Panc1 (cell line): ENCODE measurements around the gene MATN1. TPM values are rescaled to one million over a fixed set of nuclear protein-coding genes. Genes with fewer than 3 reads are reported as not detected.

Experiments
- ATAC-seq: fragments of 200-7000 bp; cut with Tn5 transposase; 2 replicates; pipeline ENCODE4 v1.9.1; 2020; ENCODE audit warnings: mild to moderate bottlenecking, moderate library complexity
- BruUV-seq: library from RNA; stranded (reverse); fragments of 400-500 nt; replicated peaks from 2 replicates; lab custom pipeline; 2021; lab: Mats Ljungman, UMichigan
- CTCF ChIA-PET: fragments of 300-600 bp; sonication (Branson Sonifier 250); formaldehyde crosslinking; loops from one replicate; lab custom pipeline; 2022; ENCODE audit warnings: antibody characterized with exemption; lab: Charles Lee
- POLR2A ChIA-PET: fragments of 300-600 bp; sonication (Branson Sonifier 250); formaldehyde crosslinking; loops from one replicate; lab custom pipeline; 2022; ENCODE audit warnings: antibody characterized with exemption; lab: Charles Lee
- DNase-seq: peaks from one replicate; pipeline ENCODE4 v3.0.0-alpha.2; 2010; ENCODE audit warnings: low read depth, low spot score
- H3K27ac ChIP-seq: 2 replicates; pipeline ENCODE4 v1.5.1; 2011; ENCODE audit warnings: mild to moderate bottlenecking, low read length, inconsistent platforms
- H3K27me3 ChIP-seq: fragments of 200-500 bp; sonication (Bioruptor generic); 2 replicates; pipeline ENCODE4 v1.6.0; 2014; ENCODE audit warnings: low read length, inconsistent platforms; ENCODE audit not compliant: control insufficient read depth, insufficient read depth
- H3K36me3 ChIP-seq: fragments of 200-500 bp; sonication (Bioruptor generic); 2 replicates; pipeline ENCODE4 v1.5.1; 2014; ENCODE audit warnings: inconsistent platforms, mild to moderate bottlenecking, low read length, moderate library complexity; ENCODE audit not compliant: control insufficient read depth, insufficient read depth
- H3K4me1 ChIP-seq: 2 replicates; pipeline ENCODE4 v1.5.1; 2011; ENCODE audit warnings: inconsistent platforms, mild to moderate bottlenecking, low read length, moderate library complexity; ENCODE audit not compliant: control insufficient read depth, insufficient read depth
- H3K4me3 ChIP-seq, 2 experiments: 2 replicates each; pipeline ENCODE4 v1.5.1; 2011 to 2012; ENCODE audit warnings: low read depth in 2 of 2, low read length in 2 of 2, mild to moderate bottlenecking in 2 of 2, inconsistent platforms in 1 of 2, moderate library complexity in 1 of 2
- H3K9me3 ChIP-seq: fragments of 200-500 bp; sonication (Bioruptor generic); 2 replicates; pipeline ENCODE4 v1.5.1; 2014; ENCODE audit warnings: low read depth, mild to moderate bottlenecking, inconsistent platforms, low read length, moderate library complexity; ENCODE audit not compliant: control insufficient read depth, insufficient read depth
- POLR2AphosphoS5 ChIP-seq: IDR thresholded peaks from 2 replicates; pipeline ENCODE4 v1.6.1; 2012; ENCODE audit warnings: mild to moderate bottlenecking, low read depth, low read length, moderate library complexity
- SIN3A ChIP-seq: IDR thresholded peaks from 2 replicates; pipeline ENCODE4 v1.6.1; 2012; ENCODE audit warnings: low read depth, mild to moderate bottlenecking, low read length, moderate library complexity, borderline replicate concordance; ENCODE audit not compliant: insufficient read depth
- TCF7L2 ChIP-seq: IDR thresholded peaks from 2 replicates; pipeline ENCODE4 v1.6.1; 2011; ENCODE audit warnings: mild to moderate bottlenecking, low read depth, low read length, inconsistent platforms
- in situ Hi-C: cut with HindIII; loops from 2 replicates; pipeline ENCODE4 v1.10.0; 2016; ENCODE audit warnings: low sequenced_read_pairs, low pct_unique_long_range_greater_than_20kb
- intact Hi-C: fragments of 100-400 bp; cut with micrococcal nuclease; formaldehyde crosslinking; loops from one replicate; pipeline ENCODE4 v1.10.0; 2022; ENCODE audit not compliant: unreplicated experiment
- total RNA-seq: library from RNA; stranded (reverse); gene quantifications from one replicate; pipeline ENCODE4 v1.2.1, GENCODE V29; 2021; ENCODE audit not compliant: unreplicated experiment
- TF ChIP-seq, protein P1 (sequence below): fragments of 450-650 bp; IDR thresholded peaks from 2 replicates; pipeline ENCODE4 v1.5.1; 2017; ENCODE audit warnings: mild to moderate bottlenecking
- TF ChIP-seq, protein P2 (sequence below), 2 experiments: IDR thresholded peaks; 2 replicates each; pipeline ENCODE4 v1.6.1; 2011 to 2012; ENCODE audit warnings: low read depth in 2 of 2, control low read depth in 1 of 2, low read length in 1 of 2, mild to moderate bottlenecking in 1 of 2, moderate library complexity in 1 of 2; ENCODE audit not compliant: insufficient read depth in 1 of 2

The MATN1 gene
- total RNA-seq, 1 experiment from 2014 or later: 0.59 TPM

DNA sequence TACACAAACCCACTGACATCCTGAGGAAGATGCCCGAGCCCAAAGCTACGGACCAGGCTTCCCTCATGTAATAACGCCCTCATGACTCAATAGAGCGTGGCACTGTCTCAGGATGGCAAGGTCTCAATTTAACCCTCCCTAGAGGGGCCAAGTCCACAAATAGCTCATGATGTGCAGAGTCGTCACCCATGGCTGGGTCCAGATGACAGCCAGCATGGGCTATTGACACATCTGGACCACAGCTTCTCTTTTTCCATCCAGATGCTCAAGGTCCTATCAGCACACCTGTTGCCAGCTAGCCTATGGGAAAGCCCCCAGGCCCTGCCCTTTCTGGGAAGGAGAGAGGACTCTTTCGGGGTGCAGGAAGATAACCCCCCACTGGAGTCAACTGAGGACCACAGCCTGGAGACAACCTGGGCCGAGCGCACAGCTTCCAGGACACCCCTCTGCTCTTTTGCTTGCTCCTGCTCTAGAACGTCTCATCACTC, 31.3 kb upstream of the MATN1 start:
- in situ Hi-C loops: no loop called here

DNA sequence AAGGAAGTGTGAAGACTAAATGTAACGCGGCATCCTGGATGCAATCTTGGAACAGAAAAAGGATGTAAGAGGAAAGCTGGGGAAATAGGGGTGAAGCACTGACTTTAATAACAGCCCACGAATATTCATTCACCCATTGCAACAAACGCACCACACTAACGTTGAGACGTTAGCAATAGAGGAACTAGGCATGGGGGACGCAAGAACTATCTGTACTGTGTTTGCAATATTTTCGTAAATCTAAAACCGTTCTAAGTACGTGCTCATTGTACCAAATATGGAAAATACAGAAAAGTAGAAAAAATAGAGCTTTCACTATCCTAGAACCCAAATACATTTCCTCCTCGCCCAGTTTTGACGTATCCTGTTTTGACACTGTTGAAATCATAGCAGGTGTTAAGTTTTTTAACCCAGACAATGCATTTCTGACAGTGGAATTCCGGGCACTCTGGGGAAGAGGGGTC, 30.3 kb upstream of the MATN1 start:
- H3K36me3 ChIP-seq: no peaks in the 10 kb centered on the region
- H3K27ac ChIP-seq: no peak overlapping the region
- DNase-seq: no peak
- in situ Hi-C loops: no loop called here
- H3K27me3 ChIP-seq: no peaks in the 10 kb centered on the region
- no TSS peak for BruUV-seq
- intact Hi-C loops: no loop called here
- no peaks in the 10 kb centered on the region for H3K9me3 ChIP-seq
- no peak for TF ChIP-seq SIN3A
- TF ChIP-seq TCF7L2: no peak
- TF ChIP-seq, protein P1, sequence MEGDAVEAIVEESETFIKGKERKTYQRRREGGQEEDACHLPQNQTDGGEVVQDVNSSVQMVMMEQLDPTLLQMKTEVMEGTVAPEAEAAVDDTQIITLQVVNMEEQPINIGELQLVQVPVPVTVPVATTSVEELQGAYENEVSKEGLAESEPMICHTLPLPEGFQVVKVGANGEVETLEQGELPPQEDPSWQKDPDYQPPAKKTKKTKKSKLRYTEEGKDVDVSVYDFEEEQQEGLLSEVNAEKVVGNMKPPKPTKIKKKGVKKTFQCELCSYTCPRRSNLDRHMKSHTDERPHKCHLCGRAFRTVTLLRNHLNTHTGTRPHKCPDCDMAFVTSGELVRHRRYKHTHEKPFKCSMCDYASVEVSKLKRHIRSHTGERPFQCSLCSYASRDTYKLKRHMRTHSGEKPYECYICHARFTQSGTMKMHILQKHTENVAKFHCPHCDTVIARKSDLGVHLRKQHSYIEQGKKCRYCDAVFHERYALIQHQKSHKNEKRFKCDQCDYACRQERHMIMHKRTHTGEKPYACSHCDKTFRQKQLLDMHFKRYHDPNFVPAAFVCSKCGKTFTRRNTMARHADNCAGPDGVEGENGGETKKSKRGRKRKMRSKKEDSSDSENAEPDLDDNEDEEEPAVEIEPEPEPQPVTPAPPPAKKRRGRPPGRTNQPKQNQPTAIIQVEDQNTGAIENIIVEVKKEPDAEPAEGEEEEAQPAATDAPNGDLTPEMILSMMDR: no peak
- TF ChIP-seq POLR2AphosphoS5: no peak
- TF ChIP-seq, protein P2, sequence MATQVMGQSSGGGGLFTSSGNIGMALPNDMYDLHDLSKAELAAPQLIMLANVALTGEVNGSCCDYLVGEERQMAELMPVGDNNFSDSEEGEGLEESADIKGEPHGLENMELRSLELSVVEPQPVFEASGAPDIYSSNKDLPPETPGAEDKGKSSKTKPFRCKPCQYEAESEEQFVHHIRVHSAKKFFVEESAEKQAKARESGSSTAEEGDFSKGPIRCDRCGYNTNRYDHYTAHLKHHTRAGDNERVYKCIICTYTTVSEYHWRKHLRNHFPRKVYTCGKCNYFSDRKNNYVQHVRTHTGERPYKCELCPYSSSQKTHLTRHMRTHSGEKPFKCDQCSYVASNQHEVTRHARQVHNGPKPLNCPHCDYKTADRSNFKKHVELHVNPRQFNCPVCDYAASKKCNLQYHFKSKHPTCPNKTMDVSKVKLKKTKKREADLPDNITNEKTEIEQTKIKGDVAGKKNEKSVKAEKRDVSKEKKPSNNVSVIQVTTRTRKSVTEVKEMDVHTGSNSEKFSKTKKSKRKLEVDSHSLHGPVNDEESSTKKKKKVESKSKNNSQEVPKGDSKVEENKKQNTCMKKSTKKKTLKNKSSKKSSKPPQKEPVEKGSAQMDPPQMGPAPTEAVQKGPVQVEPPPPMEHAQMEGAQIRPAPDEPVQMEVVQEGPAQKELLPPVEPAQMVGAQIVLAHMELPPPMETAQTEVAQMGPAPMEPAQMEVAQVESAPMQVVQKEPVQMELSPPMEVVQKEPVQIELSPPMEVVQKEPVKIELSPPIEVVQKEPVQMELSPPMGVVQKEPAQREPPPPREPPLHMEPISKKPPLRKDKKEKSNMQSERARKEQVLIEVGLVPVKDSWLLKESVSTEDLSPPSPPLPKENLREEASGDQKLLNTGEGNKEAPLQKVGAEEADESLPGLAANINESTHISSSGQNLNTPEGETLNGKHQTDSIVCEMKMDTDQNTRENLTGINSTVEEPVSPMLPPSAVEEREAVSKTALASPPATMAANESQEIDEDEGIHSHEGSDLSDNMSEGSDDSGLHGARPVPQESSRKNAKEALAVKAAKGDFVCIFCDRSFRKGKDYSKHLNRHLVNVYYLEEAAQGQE (IDR thresholded peaks at IDR 0.05; ENCODE audit: insufficient read depth in 1 of 2, low read depth in 2 of 2, low read length in 1 of 2): no peak
- POLR2A ChIA-PET: no interaction called here
- no peak for ATAC-seq
- CTCF ChIA-PET: no interaction called here
- H3K4me3 ChIP-seq: no peak overlapping the region
- peaks cover 10% of the 10 kb centered on the region; the same call in 1 of the 2 replicates for H3K4me1 ChIP-seq

More for the DNA sequence above, 31.3 kb upstream of the MATN1 start:
- CTCF ChIA-PET: no interaction called here
- TF ChIP-seq, protein P2 (IDR thresholded peaks at IDR 0.05; ENCODE audit: insufficient read depth in 1 of 2, low read depth in 2 of 2, low read length in 1 of 2): no peak
- no peak for TF ChIP-seq POLR2AphosphoS5
- TF ChIP-seq, protein P1: no peak
- TF ChIP-seq SIN3A: no peak
- no peak for TF ChIP-seq TCF7L2
- Histone ChIP-seq H3K36me3 (no peaks in the 10 kb centered on the region), H3K27me3 (no peaks in the 10 kb centered on the region), H3K27ac (no peak overlapping the region), H3K4me3 (no peak overlapping the region), H3K9me3 (no peaks in the 10 kb centered on the region), H3K4me1 (peaks cover 7% of the 10 kb centered on the region; the same call in 1 of the 2 replicates)
- DNase-seq: no peak
- intact Hi-C loops: no loop called here
- POLR2A ChIA-PET: no interaction called here
- ATAC-seq: no peak
- no TSS peak for BruUV-seq
